ENCODE results near the gene CCL14.
"Not testable (repeated sequence)": the region's sequence is repeated elsewhere in the genome, so short reads cannot be mapped to it uniquely, and the experiment has no call there.

CCL14 gene

DNA sequence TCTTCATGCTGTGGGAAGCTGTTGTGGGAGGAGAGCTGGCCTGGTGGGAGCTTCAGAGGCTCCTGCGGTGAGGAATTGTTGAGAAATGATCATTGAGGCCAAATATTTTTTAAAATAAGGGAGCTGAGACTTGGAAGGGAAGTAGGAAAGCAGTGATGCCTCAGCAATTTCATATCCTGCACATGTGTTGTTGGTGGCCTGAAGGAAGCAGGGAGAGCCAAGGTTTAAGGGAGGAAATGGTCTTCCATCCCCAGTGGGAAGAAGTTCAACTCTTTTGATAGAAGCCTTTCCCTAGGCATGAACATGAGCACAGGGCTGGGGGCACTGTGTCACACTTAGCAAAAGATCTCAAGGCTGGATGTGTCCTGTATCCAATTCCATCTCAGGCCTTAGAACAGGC is at the start of gene CCL14:
CCL14 (minus strand) TSS at position 87 of the 400 bp plus-strand sequence; CDS start at position 7, 80 bp downstream.
- no peaks in the 10 kb centered on the region for H3K36me3 ChIP-seq (ENCODE audit: insufficient read depth, low read length)
- no peak for TF ChIP-seq EZH2 (IDR thresholded peaks at IDR 0.05)
- no peak for TF ChIP-seq FOXP2 (optimal IDR thresholded peaks at IDR 0.05; ENCODE audit: control extremely low read depth, extremely low read length, insufficient read depth)
- no peak for TF ChIP-seq POLR2AphosphoS5 (IDR thresholded peaks at IDR 0.05; ENCODE audit: borderline replicate concordance, low read depth, low read length)
- no peaks in the 10 kb centered on the region for H3K9me3 ChIP-seq (ENCODE audit: low read depth, low read length)
- H3K4me3 ChIP-seq, result no peak within 1 kb of the TSS
- DNase-seq (ENCODE audit: low read depth, low spot score), result no peak
- no peak within 1 kb of the TSS for H3K27ac ChIP-seq
- no peak within 1 kb of the TSS for H3K9ac ChIP-seq (ENCODE audit: insufficient read length)

DNA sequence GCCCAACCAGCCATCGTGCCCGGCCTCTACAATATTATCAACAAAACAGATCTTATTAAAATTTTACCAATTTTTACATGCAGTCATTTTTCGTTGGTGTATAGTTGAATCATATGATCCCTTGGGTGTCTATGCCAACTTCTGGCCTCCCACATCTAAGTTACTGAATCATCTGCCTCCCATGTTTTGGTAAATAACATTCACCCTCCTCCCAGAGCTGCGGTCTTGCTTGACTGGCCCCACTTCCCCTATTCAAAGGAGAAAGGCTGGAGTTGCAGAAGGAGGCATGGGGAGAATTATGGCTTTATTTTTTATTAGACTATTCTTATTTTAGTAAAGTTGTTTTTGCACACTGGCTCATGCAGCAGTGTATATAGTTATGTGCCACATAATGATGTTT is 49.7 kb upstream of the CCL14 start:
- H3K27ac ChIP-seq, result no peak overlapping the region
- no peaks in the 10 kb centered on the region for H3K9me3 ChIP-seq (ENCODE audit: low read depth, low read length)
- no peak for DNase-seq (ENCODE audit: low read depth, low spot score)
- H3K4me3 ChIP-seq, result no peak overlapping the region
- H3K9ac ChIP-seq (ENCODE audit: insufficient read length), result no peak overlapping the region
- TF ChIP-seq FOXP2 (optimal IDR thresholded peaks at IDR 0.05; ENCODE audit: control extremely low read depth, extremely low read length, insufficient read depth), result no peak
- no peak for TF ChIP-seq POLR2AphosphoS5 (IDR thresholded peaks at IDR 0.05; ENCODE audit: borderline replicate concordance, low read depth, low read length)
- TF ChIP-seq EZH2 (IDR thresholded peaks at IDR 0.05), result no peak
- H3K36me3 ChIP-seq (ENCODE audit: insufficient read depth, low read length), result no peaks in the 10 kb centered on the region

DNA sequence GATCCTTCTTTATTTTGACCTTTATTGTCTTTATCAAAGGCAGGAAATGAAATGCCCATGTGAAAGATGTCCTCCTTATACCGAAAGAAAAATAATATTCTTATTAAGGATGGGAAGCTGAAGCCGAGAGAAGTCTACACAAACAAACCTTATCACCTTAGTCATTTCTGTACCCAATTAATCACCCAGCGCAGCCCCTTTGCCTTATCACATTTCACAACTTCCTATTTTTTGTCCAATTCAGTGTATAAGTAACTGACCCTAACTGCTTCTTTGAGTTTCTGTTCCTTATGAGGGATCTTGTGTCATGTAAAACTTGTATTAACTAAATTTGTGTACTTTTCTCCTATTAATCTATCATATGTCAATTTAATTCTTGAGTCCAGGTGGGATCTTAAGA is 47.6 kb upstream of the CCL14 start:
- TF ChIP-seq POLR2AphosphoS5 (IDR thresholded peaks at IDR 0.05; ENCODE audit: borderline replicate concordance, low read depth, low read length) (no peak), FOXP2 (optimal IDR thresholded peaks at IDR 0.05; ENCODE audit: control extremely low read depth, extremely low read length, insufficient read depth) (no peak), EZH2 (IDR thresholded peaks at IDR 0.05) (no peak)
- no peak overlapping the region for H3K9ac ChIP-seq (ENCODE audit: insufficient read length)
- H3K9me3 ChIP-seq (ENCODE audit: low read depth, low read length), result no peaks in the 10 kb centered on the region
- no peak overlapping the region for H3K27ac ChIP-seq
- H3K36me3 ChIP-seq (ENCODE audit: insufficient read depth, low read length), result no peaks in the 10 kb centered on the region
- no peak overlapping the region for H3K4me3 ChIP-seq
- no peak for DNase-seq (ENCODE audit: low read depth, low spot score)

DNA sequence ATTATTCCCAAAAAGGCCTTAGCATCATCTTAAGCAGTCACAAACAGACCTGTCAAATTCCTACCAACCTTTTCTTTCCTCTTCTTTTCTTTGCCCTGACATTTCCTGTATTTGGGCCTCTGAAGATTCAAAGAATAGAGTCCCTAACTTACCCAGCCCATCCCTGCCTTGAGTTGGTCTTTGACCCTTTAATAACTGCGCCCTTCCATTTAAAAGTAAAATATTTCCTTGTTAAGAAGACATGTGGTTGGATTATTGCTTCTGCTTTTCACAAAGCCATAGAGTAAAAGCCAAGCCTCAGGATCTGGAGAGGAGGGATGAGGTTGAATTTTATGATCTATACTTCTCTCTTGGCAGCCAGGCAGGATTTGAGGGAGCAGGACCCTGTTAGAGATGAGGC is 44.4 kb upstream of the CCL14 start:
- TF ChIP-seq EZH2 (IDR thresholded peaks at IDR 0.05) (no peak), POLR2AphosphoS5 (IDR thresholded peaks at IDR 0.05; ENCODE audit: borderline replicate concordance, low read depth, low read length) (no peak), FOXP2 (optimal IDR thresholded peaks at IDR 0.05; ENCODE audit: control extremely low read depth, extremely low read length, insufficient read depth) (no peak)
- no peak overlapping the region for H3K4me3 ChIP-seq
- H3K27ac ChIP-seq, result no peak overlapping the region
- no peak overlapping the region for H3K9ac ChIP-seq (ENCODE audit: insufficient read length)
- H3K9me3 ChIP-seq (ENCODE audit: low read depth, low read length), result no peaks in the 10 kb centered on the region
- DNase-seq (ENCODE audit: low read depth, low spot score), result no peak
- H3K36me3 ChIP-seq (ENCODE audit: insufficient read depth, low read length), result no peaks in the 10 kb centered on the region

DNA sequence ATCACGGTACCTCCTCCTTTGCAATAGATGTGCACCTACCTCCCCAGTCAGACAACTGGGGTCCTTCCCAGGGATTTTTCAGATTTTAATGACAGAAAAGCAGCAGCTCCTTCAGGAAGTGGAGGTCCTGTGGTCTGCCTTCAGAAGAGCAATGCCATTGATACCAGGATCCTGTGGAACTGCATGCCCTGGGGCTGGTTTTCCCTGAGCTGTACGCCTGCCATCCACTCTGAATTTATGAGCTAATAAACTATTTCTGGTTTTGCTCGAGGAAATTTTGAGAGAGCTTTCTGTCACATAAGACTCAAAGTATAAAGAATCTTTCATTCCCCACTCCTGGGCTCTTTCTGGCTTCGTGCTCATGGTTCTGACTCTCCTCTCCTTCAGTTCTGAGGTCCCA is 41.2 kb upstream of the CCL14 start:
- H3K27ac ChIP-seq, result no peak overlapping the region
- no peaks in the 10 kb centered on the region for H3K36me3 ChIP-seq (ENCODE audit: insufficient read depth, low read length)
- no peaks in the 10 kb centered on the region for H3K9me3 ChIP-seq (ENCODE audit: low read depth, low read length)
- TF ChIP-seq FOXP2 (optimal IDR thresholded peaks at IDR 0.05; ENCODE audit: control extremely low read depth, extremely low read length, insufficient read depth), result no peak
- TF ChIP-seq EZH2 (IDR thresholded peaks at IDR 0.05), result no peak
- no peak for TF ChIP-seq POLR2AphosphoS5 (IDR thresholded peaks at IDR 0.05; ENCODE audit: borderline replicate concordance, low read depth, low read length)
- no peak overlapping the region for H3K4me3 ChIP-seq
- DNase-seq (ENCODE audit: low read depth, low spot score), result peak; percentile 18
- H3K9ac ChIP-seq (ENCODE audit: insufficient read length), result no peak overlapping the region

DNA sequence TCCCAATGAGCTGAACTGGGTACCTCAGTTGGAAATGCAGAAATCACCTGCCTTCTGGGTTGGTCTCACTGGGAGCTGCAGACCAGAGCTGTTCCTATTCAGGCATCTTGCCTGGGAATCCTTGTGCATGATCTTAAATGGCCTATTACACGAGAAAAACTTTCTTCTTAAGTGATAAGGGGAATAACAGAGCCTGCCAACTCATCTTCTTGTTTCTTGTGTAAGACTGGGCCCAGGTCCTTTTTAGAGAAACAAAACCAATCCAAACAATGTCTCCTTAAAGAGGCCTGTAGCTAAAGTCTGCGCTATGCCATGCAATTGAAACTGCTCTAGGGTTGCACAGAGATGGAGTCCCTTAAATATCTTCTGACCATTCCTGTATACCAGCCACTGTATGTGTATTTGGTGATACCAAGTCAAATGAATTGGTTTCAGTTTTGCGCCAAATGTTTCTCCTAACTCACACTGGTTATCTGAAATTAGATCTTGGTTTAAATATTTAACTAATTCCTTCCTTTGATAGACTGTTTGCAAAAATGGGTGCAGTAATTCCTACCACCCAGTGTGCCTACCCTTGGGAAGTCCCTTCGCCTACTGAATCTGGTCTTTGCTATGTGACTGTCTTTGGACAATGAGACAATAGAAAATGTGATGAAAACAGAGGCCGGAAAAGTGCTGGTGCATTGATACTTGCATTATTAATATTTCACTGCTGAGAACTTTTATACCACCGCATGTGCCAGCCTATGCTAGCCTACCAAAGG is 37.8 kb upstream of the CCL14 start:
- H3K36me3 ChIP-seq (ENCODE audit: insufficient read depth, low read length), result no peaks in the 10 kb centered on the region
- H3K9me3 ChIP-seq (ENCODE audit: low read depth, low read length), result no peaks in the 10 kb centered on the region
- no peak overlapping the region for H3K4me3 ChIP-seq
- DNase-seq (ENCODE audit: low read depth, low spot score), result no peak
- no peak for TF ChIP-seq FOXP2 (optimal IDR thresholded peaks at IDR 0.05; ENCODE audit: control extremely low read depth, extremely low read length, insufficient read depth)
- no peak overlapping the region for H3K9ac ChIP-seq (ENCODE audit: insufficient read length)
- H3K27ac ChIP-seq, result no peak overlapping the region

DNA sequence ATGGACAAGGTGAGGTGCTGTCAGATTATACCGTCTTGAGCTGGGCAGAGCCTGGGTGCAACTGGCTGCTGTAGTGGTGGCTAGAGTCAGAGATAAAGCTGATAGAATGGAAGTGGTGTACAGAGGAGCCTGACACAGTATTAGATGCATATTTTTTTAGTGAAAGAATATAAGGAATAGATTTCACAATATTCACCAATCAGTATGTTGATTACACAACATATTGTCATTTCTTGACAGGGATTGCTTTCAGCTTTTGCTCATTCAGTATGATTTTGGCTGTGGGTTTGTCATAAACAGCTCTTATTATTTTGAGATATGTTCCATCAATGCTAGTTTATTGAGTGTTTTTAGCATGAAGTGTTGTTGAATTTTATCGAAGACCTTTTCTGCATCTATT is 32.9 kb upstream of the CCL14 start:
- Histone ChIP-seq H3K36me3 (ENCODE audit: insufficient read depth, low read length) (no peaks in the 10 kb centered on the region), H3K9me3 (ENCODE audit: low read depth, low read length) (no peaks in the 10 kb centered on the region), H3K27ac (no peak overlapping the region), H3K4me3 (no peak overlapping the region), H3K9ac (ENCODE audit: insufficient read length) (no peak overlapping the region)
- DNase-seq (ENCODE audit: low read depth, low spot score), result no peak
- no peak for TF ChIP-seq FOXP2 (optimal IDR thresholded peaks at IDR 0.05; ENCODE audit: control extremely low read depth, extremely low read length, insufficient read depth)
- no peak for TF ChIP-seq EZH2 (IDR thresholded peaks at IDR 0.05)
- no peak for TF ChIP-seq POLR2AphosphoS5 (IDR thresholded peaks at IDR 0.05; ENCODE audit: borderline replicate concordance, low read depth, low read length)

DNA sequence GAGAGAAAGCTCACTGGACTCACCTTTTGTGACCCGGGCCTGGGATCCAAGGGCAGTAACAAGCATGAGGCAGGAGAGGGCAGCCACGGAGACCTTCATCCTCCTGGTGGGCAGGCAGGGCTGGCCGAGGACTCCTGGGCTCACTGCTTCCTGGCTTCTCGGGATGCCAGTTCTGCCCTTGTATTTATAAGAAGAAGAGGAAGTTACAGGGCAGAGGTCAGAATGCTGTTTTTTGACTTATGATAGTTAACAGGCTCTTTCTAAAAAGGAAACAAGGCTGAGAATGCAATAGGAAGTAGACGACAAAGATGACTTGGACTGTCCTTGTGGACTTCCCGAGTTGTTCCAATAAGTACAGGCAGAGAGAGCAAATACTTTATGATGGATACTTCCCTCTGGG is 31.3 kb upstream of the CCL14 start, which contains the start of gene CCL23:
CCL23 (minus strand) TSS at position 174 of the 400 bp plus-strand sequence; CDS start at position 99, 75 bp downstream.
- Histone ChIP-seq H3K4me3 (no peak within 1 kb of the TSS), H3K36me3 (ENCODE audit: insufficient read depth, low read length) (no peaks in the 10 kb centered on the region), H3K27ac (no peak within 1 kb of the TSS), H3K9me3 (ENCODE audit: low read depth, low read length) (no peaks in the 10 kb centered on the region), H3K9ac (ENCODE audit: insufficient read length) (no peak within 1 kb of the TSS)
- DNase-seq (ENCODE audit: low read depth, low spot score), result no peak
- TF ChIP-seq POLR2AphosphoS5 (IDR thresholded peaks at IDR 0.05; ENCODE audit: borderline replicate concordance, low read depth, low read length) (no peak), FOXP2 (optimal IDR thresholded peaks at IDR 0.05; ENCODE audit: control extremely low read depth, extremely low read length, insufficient read depth) (no peak), EZH2 (IDR thresholded peaks at IDR 0.05) (no peak)

DNA sequence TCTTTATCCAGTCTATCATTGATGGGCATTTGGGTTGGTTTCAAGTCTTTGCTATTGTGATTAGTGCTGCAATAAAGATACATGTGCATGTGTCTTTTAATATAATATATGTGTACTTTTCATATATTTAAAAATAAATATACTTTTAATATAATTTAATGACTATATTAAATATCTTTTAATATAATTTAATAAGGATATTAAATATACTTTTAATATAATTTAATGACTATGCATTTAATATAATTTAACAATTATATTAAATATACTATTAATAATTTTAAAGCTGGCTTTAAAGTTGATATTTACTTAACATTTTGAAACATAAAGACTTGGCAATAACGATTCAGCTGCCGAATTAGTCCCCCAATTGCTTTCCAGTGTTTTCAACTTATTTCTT is 30.0 kb upstream of the CCL14 start:
- no peak for DNase-seq (ENCODE audit: low read depth, low spot score)
- H3K4me3 ChIP-seq, result no peak overlapping the region
- TF ChIP-seq POLR2AphosphoS5 (IDR thresholded peaks at IDR 0.05; ENCODE audit: borderline replicate concordance, low read depth, low read length) (no peak), FOXP2 (optimal IDR thresholded peaks at IDR 0.05; ENCODE audit: control extremely low read depth, extremely low read length, insufficient read depth) (no peak), EZH2 (IDR thresholded peaks at IDR 0.05) (no peak)
- no peak overlapping the region for H3K9ac ChIP-seq (ENCODE audit: insufficient read length)
- no peak overlapping the region for H3K27ac ChIP-seq
- H3K9me3 ChIP-seq (ENCODE audit: low read depth, low read length), result no peaks in the 10 kb centered on the region
- H3K36me3 ChIP-seq (ENCODE audit: insufficient read depth, low read length), result no peaks in the 10 kb centered on the region

DNA sequence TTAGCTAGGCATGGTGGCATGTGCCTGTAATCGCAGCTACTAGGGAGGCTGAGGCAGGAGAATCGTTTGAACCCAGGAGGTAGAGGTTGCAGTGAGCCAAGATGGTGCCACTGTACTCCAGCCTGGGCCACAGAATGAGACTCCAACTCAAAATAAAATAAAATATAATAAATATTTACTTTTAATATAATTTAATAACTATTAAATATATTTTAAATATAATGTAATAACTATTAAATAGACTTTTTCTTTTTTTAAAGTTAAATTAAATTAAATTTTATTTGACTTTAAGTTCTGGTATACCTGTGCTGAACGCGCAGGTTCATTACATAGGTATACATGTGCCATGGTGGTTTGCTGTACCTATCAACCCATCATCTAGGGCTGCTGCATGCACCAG is 29.4 kb upstream of the CCL14 start:
- H3K36me3 ChIP-seq (ENCODE audit: insufficient read depth, low read length); DNase-seq (ENCODE audit: low read depth, low spot score); H3K9ac ChIP-seq (ENCODE audit: insufficient read length); H3K4me3 ChIP-seq; H3K27ac ChIP-seq; H3K9me3 ChIP-seq (ENCODE audit: low read depth, low read length): not testable (repeated sequence)
